IMR-90 (cell line): Measurements from ENCODE around the gene STEEP1.

Experiments used
- CEBPB ChIP-seq: IDR thresholded peaks from 2 replicates; pipeline ENCODE4 v1.6.1; 2012; ENCODE audit warnings: low read depth, low read length, improper control_type of control experiment
- CTCF ChIP-seq: conservative IDR thresholded peaks from 2 replicates; pipeline ENCODE4 v1.5.1; 2012; ENCODE audit warnings: mild to moderate bottlenecking, low read depth, low read length, improper control_type of control experiment
- MXI1 ChIP-seq: IDR thresholded peaks from 2 replicates; pipeline ENCODE4 v1.6.1; 2012; ENCODE audit warnings: low read depth, mild to moderate bottlenecking, low read length, moderate library complexity, borderline replicate concordance
- POLR2A ChIP-seq: IDR thresholded peaks from 2 replicates; pipeline ENCODE4 v1.6.1; 2012; ENCODE audit warnings: mild to moderate bottlenecking, low read depth, low read length

- TF ChIP-seq CTCF (no peak), MXI1 (no peak), CEBPB (no peak), POLR2A (no peak)
Observed at GRCh38 chrX:119523664-119524184, 41.5 kb downstream of the STEEP1 start.
